HepG2 (cell line): ENCODE measurements around the gene GPATCH3. TPM values are rescaled to one million over a fixed set of nuclear protein-coding genes. Genes with fewer than 3 reads are reported as not detected.

ENCODE experiments used
- CEBPB ChIP-seq: IDR thresholded peaks from 2 replicates; pipeline ENCODE4 v1.6.1; 2011; ENCODE audit warnings: low read depth, low read length, improper control_type of control experiment, borderline replicate concordance
- GLI4 ChIP-seq: sonication (generic); formaldehyde crosslinking; IDR thresholded peaks from 2 replicates; pipeline ENCODE4 v1.5.1; 2020; ENCODE audit warnings: missing genetic modification reagents, mild to moderate bottlenecking, moderate library complexity, borderline replicate concordance
- GPN1 ChIP-seq: sonication (generic); formaldehyde crosslinking; IDR thresholded peaks from 2 replicates; pipeline ENCODE4 v1.5.1; 2020; ENCODE audit warnings: missing genetic modification reagents, borderline replicate concordance
- KMT2A ChIP-seq: sonication (generic); formaldehyde crosslinking; IDR thresholded peaks from 2 replicates; pipeline ENCODE4 v1.4.0; 2020; ENCODE audit warnings: missing genetic modification reagents
- MTF2 ChIP-seq: sonication (generic); formaldehyde crosslinking; IDR thresholded peaks from 2 replicates; pipeline ENCODE4 v1.5.0; 2020; ENCODE audit warnings: missing genetic modification reagents, borderline replicate concordance
- NCOA1 ChIP-seq: sonication (generic); formaldehyde crosslinking; IDR thresholded peaks from 2 replicates; pipeline ENCODE4 v1.9.0; 2021; ENCODE audit warnings: missing genetic modification reagents
- SP140L ChIP-seq: sonication (generic); formaldehyde crosslinking; IDR thresholded peaks from 2 replicates; pipeline ENCODE4 v1.4.0; 2020; ENCODE audit warnings: missing genetic modification reagents, borderline replicate concordance
- TCF12 ChIP-seq, 2 experiments: fragments of 450-650 bp in 1 of 2; sonication (generic) in 1 of 2; formaldehyde crosslinking in 1 of 2; IDR thresholded peaks; 2 replicates each; pipeline versions ENCODE4 v1.6.1 to v1.8.0; 2017 to 2022; ENCODE audit warnings: antibody characterized with exemption in 1 of 2, mild to moderate bottlenecking in 1 of 2, missing genetic modification reagents in 1 of 2, moderate library complexity in 1 of 2
- ZNF317 ChIP-seq: sonication (generic); formaldehyde crosslinking; IDR thresholded peaks from 2 replicates; pipeline ENCODE4 v1.5.0; 2020; ENCODE audit warnings: mild to moderate bottlenecking, missing genetic modification reagents
- ZNF510 ChIP-seq: sonication (generic); formaldehyde crosslinking; IDR thresholded peaks from 2 replicates; pipeline ENCODE4 v1.4.0; 2020; ENCODE audit warnings: low read depth, mild to moderate bottlenecking, missing genetic modification reagents
- polyA plus RNA-seq, 8 experiments: library from polyadenylated mRNA; depleted of rRNA in 3 of 8; stranded (reverse) in 7 of 8; unstranded in 1 of 8; fragments of >200 nt; fragmentation: Illumina TruSeq in 4 of 8; extraction: Trizol in 4 of 8; gene quantifications; 2 replicates each; pipeline versions ENCODE4 v1.2.1 to v1.2.3, GENCODE V29; 2011 to 2016; ENCODE audit warnings: low read depth in 4 of 8, missing spikeins in 1 of 8, mixed read lengths in 1 of 8; ENCODE audit not compliant: insufficient read depth in 1 of 8
- total RNA-seq, 5 experiments: library from RNA; depleted of rRNA; stranded (reverse); fragments of >200 nt; fragmentation: Illumina TruSeq; extraction: Trizol; gene quantifications; 2 replicates each; pipeline ENCODE4 v1.2.3, GENCODE V29; 2016; ENCODE audit warnings: low read depth in 1 of 5
- TF ChIP-seq, protein P1 (sequence below): sonication (generic); formaldehyde crosslinking; IDR thresholded peaks from 2 replicates; pipeline ENCODE4 v1.4.0; 2020; ENCODE audit warnings: missing genetic modification reagents
- TF ChIP-seq, protein P2 (sequence below): IDR thresholded peaks from 2 replicates; pipeline ENCODE4 v1.6.1; 2016; ENCODE audit warnings: missing compliant biosample characterization, missing genetic modification reagents, borderline replicate concordance
- TF ChIP-seq, protein P3 (sequence below): sonication (generic); formaldehyde crosslinking; IDR thresholded peaks from 2 replicates; pipeline ENCODE4 v1.5.0; 2020; ENCODE audit warnings: missing genetic modification reagents, mild to moderate bottlenecking, borderline replicate concordance

Gene GPATCH3
- total and polyA plus RNA-seq, 2 of the 13 experiments (the other 11 are each of a cell fraction or from before 2014, with no cell fraction given): 8.3 to 11.0 TPM

DNA sequence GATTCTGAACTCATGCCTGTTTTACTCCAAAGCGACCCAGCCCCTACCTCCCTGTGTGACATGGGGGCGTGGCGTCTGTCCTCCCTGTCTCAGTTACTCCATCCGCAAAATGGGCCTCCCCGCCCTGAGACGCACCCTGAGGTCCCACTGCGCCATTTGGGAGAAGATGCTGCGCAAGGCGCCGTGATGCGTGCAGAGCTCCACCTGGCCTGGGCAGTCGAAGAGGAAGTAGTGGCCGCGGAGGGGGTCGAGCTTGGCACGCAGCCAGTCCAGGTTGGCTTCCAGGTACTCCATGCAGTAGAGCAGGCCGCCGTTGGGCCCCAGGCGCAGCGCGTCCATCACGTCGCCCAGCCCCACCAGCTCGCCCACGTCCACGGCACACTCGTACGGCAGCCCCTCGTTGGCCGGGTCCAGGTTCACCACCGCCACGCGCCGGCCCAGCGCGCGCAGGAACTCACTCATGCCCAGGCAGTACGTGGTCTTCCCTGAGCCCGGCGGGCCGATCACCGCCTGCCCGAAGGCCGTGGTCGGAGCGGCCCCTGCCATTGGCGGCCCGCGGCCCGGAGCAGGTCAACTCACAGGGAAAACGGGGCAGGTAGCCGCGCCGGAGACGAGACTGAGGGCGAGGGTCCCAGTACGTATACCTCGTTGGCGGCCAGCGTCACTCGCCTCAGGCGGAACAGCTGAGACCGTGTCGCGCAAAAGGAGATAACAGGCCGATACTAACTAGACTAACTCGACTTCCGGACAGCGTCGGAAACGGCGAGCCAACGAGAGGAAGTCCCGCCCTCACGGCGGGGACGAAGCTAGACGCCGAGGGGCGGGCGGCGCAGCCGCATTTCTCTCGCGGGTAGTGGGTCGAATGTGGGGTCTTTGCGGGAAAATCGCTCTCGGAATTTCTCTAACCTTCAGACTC, 10.5 kb downstream of the GPATCH3 start, which contains the start of gene GPN2 (continued):
- TF ChIP-seq, protein P1, sequence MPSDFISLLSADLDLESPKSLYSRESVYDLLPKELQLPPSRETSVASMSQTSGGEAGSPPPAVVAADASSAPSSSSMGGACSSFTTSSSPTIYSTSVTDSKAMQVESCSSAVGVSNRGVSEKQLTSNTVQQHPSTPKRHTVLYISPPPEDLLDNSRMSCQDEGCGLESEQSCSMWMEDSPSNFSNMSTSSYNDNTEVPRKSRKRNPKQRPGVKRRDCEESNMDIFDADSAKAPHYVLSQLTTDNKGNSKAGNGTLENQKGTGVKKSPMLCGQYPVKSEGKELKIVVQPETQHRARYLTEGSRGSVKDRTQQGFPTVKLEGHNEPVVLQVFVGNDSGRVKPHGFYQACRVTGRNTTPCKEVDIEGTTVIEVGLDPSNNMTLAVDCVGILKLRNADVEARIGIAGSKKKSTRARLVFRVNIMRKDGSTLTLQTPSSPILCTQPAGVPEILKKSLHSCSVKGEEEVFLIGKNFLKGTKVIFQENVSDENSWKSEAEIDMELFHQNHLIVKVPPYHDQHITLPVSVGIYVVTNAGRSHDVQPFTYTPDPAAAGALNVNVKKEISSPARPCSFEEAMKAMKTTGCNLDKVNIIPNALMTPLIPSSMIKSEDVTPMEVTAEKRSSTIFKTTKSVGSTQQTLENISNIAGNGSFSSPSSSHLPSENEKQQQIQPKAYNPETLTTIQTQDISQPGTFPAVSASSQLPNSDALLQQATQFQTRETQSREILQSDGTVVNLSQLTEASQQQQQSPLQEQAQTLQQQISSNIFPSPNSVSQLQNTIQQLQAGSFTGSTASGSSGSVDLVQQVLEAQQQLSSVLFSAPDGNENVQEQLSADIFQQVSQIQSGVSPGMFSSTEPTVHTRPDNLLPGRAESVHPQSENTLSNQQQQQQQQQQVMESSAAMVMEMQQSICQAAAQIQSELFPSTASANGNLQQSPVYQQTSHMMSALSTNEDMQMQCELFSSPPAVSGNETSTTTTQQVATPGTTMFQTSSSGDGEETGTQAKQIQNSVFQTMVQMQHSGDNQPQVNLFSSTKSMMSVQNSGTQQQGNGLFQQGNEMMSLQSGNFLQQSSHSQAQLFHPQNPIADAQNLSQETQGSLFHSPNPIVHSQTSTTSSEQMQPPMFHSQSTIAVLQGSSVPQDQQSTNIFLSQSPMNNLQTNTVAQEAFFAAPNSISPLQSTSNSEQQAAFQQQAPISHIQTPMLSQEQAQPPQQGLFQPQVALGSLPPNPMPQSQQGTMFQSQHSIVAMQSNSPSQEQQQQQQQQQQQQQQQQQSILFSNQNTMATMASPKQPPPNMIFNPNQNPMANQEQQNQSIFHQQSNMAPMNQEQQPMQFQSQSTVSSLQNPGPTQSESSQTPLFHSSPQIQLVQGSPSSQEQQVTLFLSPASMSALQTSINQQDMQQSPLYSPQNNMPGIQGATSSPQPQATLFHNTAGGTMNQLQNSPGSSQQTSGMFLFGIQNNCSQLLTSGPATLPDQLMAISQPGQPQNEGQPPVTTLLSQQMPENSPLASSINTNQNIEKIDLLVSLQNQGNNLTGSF: no peak; the same call in 1 of the 2 replicates
- TF ChIP-seq GPN1 (CRISPR knock-in tag) (no peak), ZNF317 (CRISPR knock-in tag) (0 out of 2 replicates have a peak, but pooled peaks have one; percentile 41), SP140L (no peak), GLI4 (CRISPR knock-in tag) (peak; percentile 91; the same call in 1 of the 2 replicates), CEBPB (no peak), NCOA1 (0 out of 2 replicates have a peak, but pooled peaks have one; percentile 55), TCF12 (IDR thresholded peaks at IDR 0.05) (no peak), TCF12 (CRISPR knock-in tag; IDR thresholded peaks at IDR 0.05) (no peak), ZNF510 (CRISPR knock-in tag) (no peak), MTF2 (peak; percentile 71; the same call in 1 of the 2 replicates), KMT2A (CRISPR knock-in tag) (peak; percentile 96)
- TF ChIP-seq, protein P2, sequence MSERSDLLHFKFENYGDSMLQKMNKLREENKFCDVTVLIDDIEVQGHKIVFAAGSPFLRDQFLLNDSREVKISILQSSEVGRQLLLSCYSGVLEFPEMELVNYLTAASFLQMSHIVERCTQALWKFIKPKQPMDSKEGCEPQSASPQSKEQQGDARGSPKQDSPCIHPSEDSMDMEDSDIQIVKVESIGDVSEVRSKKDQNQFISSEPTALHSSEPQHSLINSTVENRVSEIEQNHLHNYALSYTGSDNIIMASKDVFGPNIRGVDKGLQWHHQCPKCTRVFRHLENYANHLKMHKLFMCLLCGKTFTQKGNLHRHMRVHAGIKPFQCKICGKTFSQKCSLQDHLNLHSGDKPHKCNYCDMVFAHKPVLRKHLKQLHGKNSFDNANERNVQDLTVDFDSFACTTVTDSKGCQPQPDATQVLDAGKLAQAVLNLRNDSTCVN (CRISPR knock-in tag): 0 out of 2 replicates have a peak, but pooled peaks have one; percentile 18
- TF ChIP-seq, protein P3, sequence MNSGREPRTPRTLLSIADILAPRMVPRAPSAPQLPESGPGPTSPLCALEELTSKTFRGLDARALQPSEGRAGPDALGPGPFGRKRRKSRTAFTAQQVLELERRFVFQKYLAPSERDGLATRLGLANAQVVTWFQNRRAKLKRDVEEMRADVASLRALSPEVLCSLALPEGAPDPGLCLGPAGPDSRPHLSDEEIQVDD (CRISPR knock-in tag): peak; percentile 88
